H1 (cell line): ENCODE results near the gene ARID5B. TPM values are rescaled to one million over a fixed set of nuclear protein-coding genes. Genes with fewer than 3 reads are reported as not detected.

Experiments
- GTF2F1 ChIP-seq: IDR thresholded peaks from 2 replicates; pipeline ENCODE4 v1.6.1; 2012; ENCODE audit warnings: low read depth, low read length, improper control_type of control experiment, borderline replicate concordance
- HDAC6 ChIP-seq: IDR thresholded peaks from one replicate; pipeline ENCODE4 v1.7.1; 2012; ENCODE audit warnings: low read depth, mild to moderate bottlenecking, inconsistent platforms, low read length, moderate library complexity
- JUND ChIP-seq: IDR thresholded peaks from 2 replicates; pipeline ENCODE4 v1.6.1; 2011; ENCODE audit warnings: mild to moderate bottlenecking, improper control_type of control experiment, low read length
- polyA plus RNA-seq, 7 experiments: library from polyadenylated mRNA; depleted of rRNA in 3 of 7; stranded (reverse) in 5 of 7; unstranded in 2 of 7; fragments of >200 nt in 5 of 7; fragments of 200-250 nt in 2 of 7; gene quantifications; 1 replicate in 5 of 7; 2 replicates in 1 of 7; 4 replicates in 1 of 7; pipeline versions ENCODE4 v1.2.1 to v1.2.3, GENCODE V29; 2011 to 2013; ENCODE audit warnings: missing spikeins in 2 of 7, mixed read lengths in 2 of 7
- total RNA-seq: library from RNA; stranded (reverse); fragmentation: NEBNext Ultra II Directional; extraction: Animal tissue kit (Norgen Biotek cat#: 25700); gene quantifications from 2 replicates; pipeline ENCODE4 v1.2.1, GENCODE V29; 2021

ARID5B gene
- total and polyA plus RNA-seq, 2 of the 8 experiments (the other 6 are each of a cell fraction or from before 2014, with no cell fraction given), result 0.21 to 1.1 TPM

GRCh38 chr10:62073429-62073828 is 171.9 kb downstream of the ARID5B start (continued):
- TF ChIP-seq JUND, result no peak
- TF ChIP-seq GTF2F1, result no peak
- no peak for TF ChIP-seq HDAC6
